A549 (cell line): ENCODE data around the gene CCDC80. TPM values are rescaled to one million over a fixed set of nuclear protein-coding genes. Genes with fewer than 3 reads are reported as not detected.

Experiments
- ATAC-seq, 2 experiments: fragments of 200-7000 bp in 1 of 2; fragments of >200 bp in 1 of 2; cut with Nextera tagmentation in 1 of 2; cut with Tn5 transposase in 1 of 2; 3 replicates each; pipeline versions ENCODE4 v1.8.0 to v1.9.1; 2018 to 2020; ENCODE audit warnings: mild to moderate bottlenecking in 1 of 2, moderate library complexity in 1 of 2
- CTCF ChIA-PET: fragments of 300-600 bp; sonication (Branson Sonifier 250); formaldehyde crosslinking; extraction: SDS; loops from one replicate; lab custom pipeline; 2021; ENCODE audit warnings: antibody characterized with exemption, inconsistent platforms; lab: Yijun Ruan, JAX
- POLR2A ChIA-PET: fragments of 350-600 bp; formaldehyde crosslinking; extraction: SDS; loops from one replicate; lab custom pipeline; 2021; ENCODE audit warnings: antibody characterized with exemption, inconsistent platforms; lab: Yijun Ruan, JAX
- DNase-seq, 2 experiments: peaks; one replicate each; pipeline versions ENCODE4 v3.0.0 to v3.0.0-alpha.2; 2011 to 2016; ENCODE audit warnings: low read depth in 1 of 2, low spot score in 1 of 2
- FAIRE-seq: peaks from 2 replicates; lab custom pipeline; 2011; peaks lifted over from hg19 to GRCh38; lab: Jason Lieb, UNC
- H3K27ac ChIP-seq, 2 experiments: fragments of >200 bp; sonication (Bioruptor Twin); formaldehyde crosslinking; 3 replicates each; pipeline ENCODE4 v1.5.1; 2016 to 2017
- H3K4me1 ChIP-seq: fragments of >200 bp; sonication (Bioruptor Twin); formaldehyde crosslinking; 3 replicates; pipeline ENCODE4 v1.6.1; 2016
- H3K4me2 ChIP-seq: fragments of >200 bp; sonication (Bioruptor Twin); formaldehyde crosslinking; 3 replicates; pipeline ENCODE4 v1.6.1; 2016
- H3K4me3 ChIP-seq: fragments of >200 bp; sonication (Bioruptor Twin); formaldehyde crosslinking; 3 replicates; pipeline ENCODE4 v1.5.1; 2016
- H3K9me3 ChIP-seq: fragments of >200 bp; sonication (Bioruptor Twin); formaldehyde crosslinking; 3 replicates; pipeline ENCODE4 v1.6.1; 2016
- BHLHE40 ChIP-seq: IDR thresholded peaks from 2 replicates; pipeline ENCODE4 v1.6.1; 2012; ENCODE audit warnings: low read depth, low read length, inconsistent platforms
- CBX8 ChIP-seq: fragments of 200-600 bp; sonication (generic); IDR thresholded peaks from 2 replicates; pipeline ENCODE4 v1.6.1; 2016
- CEBPB ChIP-seq, 2 experiments: fragments of >200 bp in 1 of 2; sonication (Bioruptor Twin) in 1 of 2; formaldehyde crosslinking in 1 of 2; IDR thresholded peaks; 2 replicates each; pipeline ENCODE4 v1.6.1; 2012 to 2016
- CHD4 ChIP-seq: fragments of 200-600 bp; sonication (generic); IDR thresholded peaks from 2 replicates; pipeline ENCODE4 v1.6.1; 2016; ENCODE audit warnings: antibody characterized with exemption, mild to moderate bottlenecking, borderline replicate concordance
- E2F6 ChIP-seq: IDR thresholded peaks from 2 replicates; pipeline ENCODE4 v1.6.1; 2012; ENCODE audit warnings: low read depth, borderline replicate concordance
- EHMT2 ChIP-seq: fragments of 200-600 bp; sonication (generic); IDR thresholded peaks from 2 replicates; pipeline ENCODE4 v1.6.1; 2016; ENCODE audit warnings: antibody characterized with exemption, low read depth, mild to moderate bottlenecking, moderate library complexity
- FOSL2 ChIP-seq, 2 experiments: fragments of 450-650 bp in 1 of 2; fragments of >200 bp in 1 of 2; sonication (Bioruptor Twin) in 1 of 2; formaldehyde crosslinking; IDR thresholded peaks; 2 replicates each; pipeline versions ENCODE4 v1.5.0 to v1.6.1; 2016 to 2020; ENCODE audit warnings: mild to moderate bottlenecking in 1 of 2, moderate library complexity in 1 of 2
- GATA3 ChIP-seq: IDR thresholded peaks from 2 replicates; pipeline ENCODE4 v1.6.1; 2012; ENCODE audit warnings: borderline replicate concordance
- HDAC2 ChIP-seq: fragments of 200-600 bp; sonication (generic); IDR thresholded peaks from 2 replicates; pipeline ENCODE4 v1.6.1; 2016
- HEYL ChIP-seq: fragments of 250-450 bp; sonication (Bioruptor Pico); IDR thresholded peaks from 2 replicates; pipeline ENCODE4 v1.8.0; 2021; ENCODE audit warnings: mild to moderate bottlenecking, moderate library complexity
- HMGXB4 ChIP-seq: fragments of 250-450 bp; sonication (Bioruptor Pico); IDR thresholded peaks from 2 replicates; pipeline ENCODE4 v1.5.0; 2021; ENCODE audit warnings: mild to moderate bottlenecking, moderate library complexity, borderline replicate concordance
- HOXB13 ChIP-seq: fragments of 250-450 bp; sonication (Bioruptor Pico); IDR thresholded peaks from 2 replicates; pipeline ENCODE4 v1.5.0; 2020; ENCODE audit warnings: low read depth, mild to moderate bottlenecking, moderate library complexity
- HOXB5 ChIP-seq: fragments of 250-450 bp; sonication (Bioruptor Pico); IDR thresholded peaks from 2 replicates; pipeline ENCODE4 v1.5.0; 2020; ENCODE audit warnings: mild to moderate bottlenecking, moderate library complexity
- JUN ChIP-seq, 2 experiments: fragments of >200 bp; sonication (Bioruptor Twin); formaldehyde crosslinking; IDR thresholded peaks; 2 replicates in 1 of 2; 3 replicates in 1 of 2; pipeline ENCODE4 v1.6.1; 2016 to 2017
- KDM5A ChIP-seq: fragments of 200-600 bp; sonication (generic); IDR thresholded peaks from 2 replicates; pipeline ENCODE4 v1.6.1; 2016; ENCODE audit warnings: antibody characterized with exemption, mild to moderate bottlenecking
- MAX ChIP-seq: IDR thresholded peaks from 2 replicates; pipeline ENCODE4 v1.6.1; 2012
- NPAS2 ChIP-seq: fragments of 250-450 bp; sonication (Bioruptor Pico); IDR thresholded peaks from 2 replicates; pipeline ENCODE4 v1.8.0; 2022; ENCODE audit warnings: mild to moderate bottlenecking, moderate library complexity, borderline replicate concordance
- PHF8 ChIP-seq: fragments of 200-600 bp; sonication (generic); IDR thresholded peaks from 2 replicates; pipeline ENCODE4 v1.6.1; 2016; ENCODE audit warnings: low read depth, mild to moderate bottlenecking, antibody characterized with exemption, moderate library complexity, borderline replicate concordance
- POLR2A ChIP-seq: IDR thresholded peaks from 2 replicates; pipeline ENCODE4 v1.6.1; 2012; ENCODE audit warnings: mild to moderate bottlenecking, low read length
- RARB ChIP-seq: fragments of 250-450 bp; sonication (Bioruptor Pico); IDR thresholded peaks from 2 replicates; pipeline ENCODE4 v1.8.0; 2021; ENCODE audit warnings: mild to moderate bottlenecking, moderate library complexity
- REST ChIP-seq: fragments of 200-600 bp; sonication (generic); IDR thresholded peaks from 2 replicates; pipeline ENCODE4 v1.6.1; 2016; ENCODE audit warnings: antibody characterized with exemption, mild to moderate bottlenecking, moderate library complexity
- ZFP36 ChIP-seq: fragments of 450-650 bp; IDR thresholded peaks from 2 replicates; pipeline ENCODE4 v1.6.1; 2014; ENCODE audit warnings: borderline replicate concordance; ENCODE audit not compliant: partially characterized antibody
- WGBS: methylation state at CpG from one replicate; pipeline ENCODE4 v1.1.6; 2017; ENCODE audit errors: missing lambda C conversion rate; 5-methylcytosine and 5-hydroxymethylcytosine counted together
- polyA plus RNA-seq, 4 experiments: library from polyadenylated mRNA; depleted of rRNA in 3 of 4; stranded (reverse); fragments of >200 nt; fragmentation: RNase III in 1 of 4; extraction: RNeasy Plus Mini Kit Qiagen cat#74134 plus additional on column Dnase treatment in 1 of 4; gene quantifications; 2 replicates in 3 of 4; 3 replicates in 1 of 4; pipeline ENCODE4 v1.2.3, GENCODE V29; 2011 to 2017
- TF ChIP-seq, protein P1 (sequence below): fragments of 450-650 bp; IDR thresholded peaks from 2 replicates; pipeline ENCODE4 v1.6.1; 2014; ENCODE audit warnings: antibody characterized with exemption
- TF ChIP-seq, protein P2 (sequence below): IDR thresholded peaks from 2 replicates; pipeline ENCODE4 v1.6.1; 2012
- TF ChIP-seq, protein P3 (sequence below): fragments of >200 bp; sonication (Bioruptor Twin); formaldehyde crosslinking; IDR thresholded peaks from 3 replicates; pipeline ENCODE4 v1.5.1; 2016

The CCDC80 gene
- polyA plus RNA-seq, 2 of the 4 experiments (the other 2 are of a cell fraction) = 54.1 to 148 TPM

GRCh38 chr3:112561734-112562529, 79.0 kb downstream of the CCDC80 start, which contains the start of the genes ATG3 and SLC35A5 (continued):
- TF ChIP-seq MAX (peak; percentile 93), NPAS2 (peak; percentile 97), CEBPB (IDR thresholded peaks at IDR 0.05) (peak; percentile 52 to 77), HOXB13 (CRISPR knock-in tag) (no peak), GATA3 (no peak; the same call in 1 of the 2 replicates), HDAC2 (no peak), PHF8 (peak; percentile 86), ZFP36 (no peak), POLR2A (peak; percentile 53), JUN (IDR thresholded peaks at IDR 0.05) (peak; percentile 71 to 85; a peak in 3 of 5 replicates), FOSL2 (IDR thresholded peaks at IDR 0.05) (no peak), FOSL2 (CRISPR knock-in tag; IDR thresholded peaks at IDR 0.05) (peak; percentile 46), BHLHE40 (peak; percentile 97), HEYL (no peak), RARB (CRISPR knock-in tag) (no peak), E2F6 (peak; percentile 76)
- TF ChIP-seq, protein P1, sequence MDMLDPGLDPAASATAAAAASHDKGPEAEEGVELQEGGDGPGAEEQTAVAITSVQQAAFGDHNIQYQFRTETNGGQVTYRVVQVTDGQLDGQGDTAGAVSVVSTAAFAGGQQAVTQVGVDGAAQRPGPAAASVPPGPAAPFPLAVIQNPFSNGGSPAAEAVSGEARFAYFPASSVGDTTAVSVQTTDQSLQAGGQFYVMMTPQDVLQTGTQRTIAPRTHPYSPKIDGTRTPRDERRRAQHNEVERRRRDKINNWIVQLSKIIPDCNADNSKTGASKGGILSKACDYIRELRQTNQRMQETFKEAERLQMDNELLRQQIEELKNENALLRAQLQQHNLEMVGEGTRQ = peak; percentile 100
- TF ChIP-seq, protein P2, sequence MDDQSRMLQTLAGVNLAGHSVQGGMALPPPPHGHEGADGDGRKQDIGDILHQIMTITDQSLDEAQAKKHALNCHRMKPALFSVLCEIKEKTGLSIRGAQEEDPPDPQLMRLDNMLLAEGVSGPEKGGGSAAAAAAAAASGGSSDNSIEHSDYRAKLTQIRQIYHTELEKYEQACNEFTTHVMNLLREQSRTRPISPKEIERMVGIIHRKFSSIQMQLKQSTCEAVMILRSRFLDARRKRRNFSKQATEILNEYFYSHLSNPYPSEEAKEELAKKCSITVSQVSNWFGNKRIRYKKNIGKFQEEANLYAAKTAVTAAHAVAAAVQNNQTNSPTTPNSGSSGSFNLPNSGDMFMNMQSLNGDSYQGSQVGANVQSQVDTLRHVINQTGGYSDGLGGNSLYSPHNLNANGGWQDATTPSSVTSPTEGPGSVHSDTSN = 0 out of 2 replicates have a peak, but pooled peaks have one; percentile 14
- TF ChIP-seq, all 56 proteins: peak for 16

DNA sequence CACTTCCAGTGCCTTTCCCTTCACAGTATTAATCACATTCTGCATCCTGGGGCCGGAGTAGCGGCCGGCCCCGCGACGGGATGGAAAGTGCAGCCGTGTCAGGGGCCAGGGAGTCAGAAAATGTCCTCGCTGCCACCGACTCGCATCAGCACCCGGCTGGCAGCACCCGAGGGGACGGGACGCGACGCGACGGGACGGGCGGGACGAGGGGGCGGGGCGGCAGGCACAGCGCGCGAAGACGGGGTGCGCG, 79.5 kb downstream of the CCDC80 start:
- H3K4me3 ChIP-seq = peak overlapping the region; percentile 75
- peak overlapping the region; percentile 85 for H3K4me2 ChIP-seq
- peak; percentile 73 to 79 for ATAC-seq
- FAIRE-seq = no peak
- H3K27ac ChIP-seq = peak overlapping the region; percentile 86 to 93
- ChIA-PET CTCF (interaction anchor here (0.7 to 2.3 kb wide), 3 partner anchors 13 to 82 kb away, joined by 3 to 5 read pairs (median 3); no protein-coding TSS in a partner anchor), POLR2A (interaction anchor here (0.9 to 2.4 kb wide), 8 partner anchors 21 to 953 kb away, joined by 3 to 10 read pairs (median 4); partner anchors contain the start of genes SLC9C1 and SPICE1)
- peaks cover 21% of the 10 kb centered on the region for H3K4me1 ChIP-seq
- peak in 1 of 2 experiments; percentile 50 for DNase-seq
- H3K9me3 ChIP-seq = no peaks in the 10 kb centered on the region
- TF ChIP-seq HOXB5 (CRISPR knock-in tag) (no peak), PHF8 (peak; percentile 66; the same call in 1 of the 2 replicates), KDM5A (0 out of 2 replicates have a peak, but pooled peaks have one; percentile 16), HDAC2 (0 out of 2 replicates have a peak, but pooled peaks have one; percentile 22), HMGXB4 (CRISPR knock-in tag) (no peak), CBX8 (no peak), EHMT2 (no peak), CHD4 (no peak), ZFP36 (no peak), REST (no peak)
- TF ChIP-seq, protein P3, sequence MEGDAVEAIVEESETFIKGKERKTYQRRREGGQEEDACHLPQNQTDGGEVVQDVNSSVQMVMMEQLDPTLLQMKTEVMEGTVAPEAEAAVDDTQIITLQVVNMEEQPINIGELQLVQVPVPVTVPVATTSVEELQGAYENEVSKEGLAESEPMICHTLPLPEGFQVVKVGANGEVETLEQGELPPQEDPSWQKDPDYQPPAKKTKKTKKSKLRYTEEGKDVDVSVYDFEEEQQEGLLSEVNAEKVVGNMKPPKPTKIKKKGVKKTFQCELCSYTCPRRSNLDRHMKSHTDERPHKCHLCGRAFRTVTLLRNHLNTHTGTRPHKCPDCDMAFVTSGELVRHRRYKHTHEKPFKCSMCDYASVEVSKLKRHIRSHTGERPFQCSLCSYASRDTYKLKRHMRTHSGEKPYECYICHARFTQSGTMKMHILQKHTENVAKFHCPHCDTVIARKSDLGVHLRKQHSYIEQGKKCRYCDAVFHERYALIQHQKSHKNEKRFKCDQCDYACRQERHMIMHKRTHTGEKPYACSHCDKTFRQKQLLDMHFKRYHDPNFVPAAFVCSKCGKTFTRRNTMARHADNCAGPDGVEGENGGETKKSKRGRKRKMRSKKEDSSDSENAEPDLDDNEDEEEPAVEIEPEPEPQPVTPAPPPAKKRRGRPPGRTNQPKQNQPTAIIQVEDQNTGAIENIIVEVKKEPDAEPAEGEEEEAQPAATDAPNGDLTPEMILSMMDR = no peak
- TF ChIP-seq, protein P2 = no peak
- 3% methylated on average over 7 of the region's 29 CpGs for WGBS
